Keratinocyte (primary cell): ENCODE data around the gene ATXN7L3. TPM values are rescaled to one million over a fixed set of nuclear protein-coding genes. Genes with fewer than 3 reads are reported as not detected.

ENCODE experiments used
- DNase-seq: peaks from one replicate; pipeline ENCODE4 v3.0.0-alpha.2; 2011; ENCODE audit warnings: low read depth, missing footprints, low spot score
- FAIRE-seq: peaks from 2 replicates; lab custom pipeline; 2011; peaks lifted over from hg19 to GRCh38; lab: Jason Lieb, UNC
- H2AFZ ChIP-seq: 2 replicates; pipeline ENCODE4 v1.6.0; 2012; ENCODE audit warnings: low read length, control low read depth, inconsistent platforms; ENCODE audit not compliant: control insufficient read depth
- H3K27ac ChIP-seq: 2 replicates; pipeline ENCODE4 v1.5.1; 2011; ENCODE audit warnings: low read length; ENCODE audit not compliant: control insufficient read depth, insufficient read depth
- H3K27me3 ChIP-seq: 3 replicates; pipeline ENCODE4 v1.6.0; 2011; ENCODE audit warnings: low read length; ENCODE audit not compliant: control insufficient read depth, insufficient read depth; ENCODE audit errors: extremely low read depth
- H3K36me3 ChIP-seq, 2 experiments: 2 replicates in 1 of 2; 3 replicates in 1 of 2; pipeline ENCODE4 v1.5.1; 2011; ENCODE audit warnings: low read length in 2 of 2, mild to moderate bottlenecking in 1 of 2; ENCODE audit not compliant: control insufficient read depth in 2 of 2, insufficient read depth in 2 of 2; ENCODE audit errors: extremely low read depth in 1 of 2
- H3K4me1 ChIP-seq: 3 replicates; pipeline ENCODE4 v1.5.1; 2011; ENCODE audit warnings: low read length; ENCODE audit not compliant: control insufficient read depth, insufficient read depth; ENCODE audit errors: extremely low read depth
- H3K4me2 ChIP-seq: 3 replicates; pipeline ENCODE4 v1.6.0; 2011; ENCODE audit warnings: low read depth, low read length; ENCODE audit not compliant: control insufficient read depth, insufficient read depth; ENCODE audit errors: extremely low read depth
- H3K4me3 ChIP-seq, 3 experiments: fragments of 200-600 bp in 1 of 3; sonication (generic) in 1 of 3; 2 replicates in 2 of 3; 3 replicates in 1 of 3; pipeline ENCODE4 v1.5.1; 2011 to 2016; ENCODE audit warnings: low read length in 3 of 3, mild to moderate bottlenecking in 3 of 3, control low read depth in 2 of 3, inconsistent platforms in 1 of 3, low read depth in 1 of 3, mixed read lengths in 1 of 3, mixed run types in 1 of 3, moderate library complexity in 1 of 3; ENCODE audit not compliant: control insufficient read depth in 2 of 3, insufficient read depth in 2 of 3; ENCODE audit errors: extremely low read depth in 1 of 3
- H3K79me2 ChIP-seq: 2 replicates; pipeline ENCODE4 v1.6.0; 2012; ENCODE audit warnings: low read length; ENCODE audit not compliant: control insufficient read depth, insufficient read depth
- H3K9ac ChIP-seq: 3 replicates; pipeline ENCODE4 v1.6.0; 2011; ENCODE audit warnings: low read length; ENCODE audit not compliant: control insufficient read depth, insufficient read depth; ENCODE audit errors: extremely low read depth
- H3K9me1 ChIP-seq: 3 replicates; pipeline ENCODE4 v1.6.0; 2011; ENCODE audit warnings: low read length; ENCODE audit not compliant: control insufficient read depth, insufficient read depth; ENCODE audit errors: extremely low read depth
- H3K9me3 ChIP-seq: 2 replicates; pipeline ENCODE4 v1.5.1; 2012; ENCODE audit warnings: low read depth, low read length; ENCODE audit not compliant: control insufficient read depth
- H4K20me1 ChIP-seq: 3 replicates; pipeline ENCODE4 v1.6.0; 2011; ENCODE audit warnings: low read length; ENCODE audit not compliant: control insufficient read depth, insufficient read depth; ENCODE audit errors: extremely low read depth
- CTCF ChIP-seq, 3 experiments: IDR thresholded peaks in 1 of 3; conservative IDR thresholded peaks in 1 of 3; optimal IDR thresholded peaks in 1 of 3; 2 replicates in 2 of 3; 3 replicates in 1 of 3; pipeline versions ENCODE3 to v1.5.1; 2011; ENCODE audit warnings: low read length in 3 of 3, mild to moderate bottlenecking in 3 of 3, moderate library complexity in 2 of 3, control low read depth in 1 of 3, inconsistent platforms in 1 of 3; ENCODE audit not compliant: insufficient read depth in 2 of 3; ENCODE audit errors: extremely low read depth in 1 of 3
- EZH2 ChIP-seq: IDR thresholded peaks from one replicate; pipeline ENCODE4 v1.6.1; 2012; ENCODE audit warnings: inconsistent platforms, mild to moderate bottlenecking, low read length, moderate library complexity
- dilution Hi-C: fragments of 300-500 bp; cut with MboI; formaldehyde crosslinking; loops from one replicate; pipeline ENCODE4 v1.7.0; 2020; ENCODE audit warnings: low sequenced_read_pairs; ENCODE audit not compliant: extremely low pct_ligation_motif_present
- polyA plus RNA-seq, 5 experiments: library from polyadenylated mRNA; depleted of rRNA in 3 of 5; stranded (reverse) in 3 of 5; stranded (forward) in 1 of 5; unstranded in 1 of 5; fragments of >200 nt; gene quantifications; 1 replicate in 1 of 5; 2 replicates in 3 of 5; 3 replicates in 1 of 5; pipeline versions ENCODE4 v1.2.1 to v1.2.3, GENCODE V29; 2011 to 2012; ENCODE audit warnings: missing spikeins in 2 of 5, low read depth in 1 of 5, low replicate concordance in 1 of 5

The ATXN7L3 gene
- polyA plus RNA-seq, 1 donor (not counting 4 experiments of a cell fraction or from before 2014, with no cell fraction given), result 32.8 TPM

- Histone ChIP-seq H2AFZ (no peak overlapping the region), H3K9ac (no peak overlapping the region), H3K79me2 (peaks cover 19% of the 10 kb centered on the region), H3K27me3 (no peaks in the 10 kb centered on the region), H4K20me1 (no peaks in the 10 kb centered on the region), H3K4me3 (no peak overlapping the region), H3K9me3 (no peaks in the 10 kb centered on the region), H3K36me3 (peaks cover 41 to 45% of the 10 kb centered on the region in 2 experiments), H3K4me2 (no peak overlapping the region), H3K27ac (no peak overlapping the region), H3K9me1 (no peaks in the 10 kb centered on the region), H3K4me1 (peaks cover 7% of the 10 kb centered on the region)
- no peak for FAIRE-seq
- dilution Hi-C loops, result no loop called here
- TF ChIP-seq CTCF (optimal IDR thresholded peaks at IDR 0.05 in 1 of 3, IDR thresholded peaks at IDR 0.05 in 1 of 3, conservative IDR thresholded peaks at IDR 0.05 in 1 of 3; ENCODE audit: extremely low read depth in 1 of 3, insufficient read depth in 2 of 3, low read length in 3 of 3) (no peak), EZH2 (no peak)
- DNase-seq, result no peak
Measured at GRCh38 chr17:44192750-44193149, 6.9 kb downstream of the ATXN7L3 start.

- Histone ChIP-seq H3K36me3 (peaks cover 38 to 42% of the 10 kb centered on the region in 2 experiments), H3K4me1 (peaks cover 8% of the 10 kb centered on the region)
- no peak for FAIRE-seq
Measured at GRCh38 chr17:44191941-44192496, 7.7 kb downstream of the ATXN7L3 start.

More at GRCh38 chr17:44191941-44192496, 7.7 kb downstream of the ATXN7L3 start:
- Histone ChIP-seq H3K9ac (no peak overlapping the region), H2AFZ (no peak overlapping the region), H4K20me1 (no peaks in the 10 kb centered on the region), H3K4me3 (no peak overlapping the region), H3K9me1 (no peaks in the 10 kb centered on the region), H3K79me2 (peaks cover 19% of the 10 kb centered on the region), H3K9me3 (no peaks in the 10 kb centered on the region), H3K27me3 (no peaks in the 10 kb centered on the region), H3K4me2 (no peak overlapping the region), H3K27ac (no peak overlapping the region)
- DNase-seq, result no peak
- dilution Hi-C loops, result no loop called here
- TF ChIP-seq EZH2 (no peak), CTCF (optimal IDR thresholded peaks at IDR 0.05 in 1 of 3, IDR thresholded peaks at IDR 0.05 in 1 of 3, conservative IDR thresholded peaks at IDR 0.05 in 1 of 3; ENCODE audit: extremely low read depth in 1 of 3, insufficient read depth in 2 of 3, low read length in 3 of 3) (no peak)
